Measurements from ENCODE around the gene NBPF20.
"Not testable (repeated sequence)": the region's sequence is repeated elsewhere in the genome, so short reads cannot be mapped to it uniquely, and the experiment has no call there.

The NBPF20 gene

GRCh38 chr1:145425436-145426029, at the start of gene NBPF20:
Gene NBPF20, minus strand, starts transcription at chr1:145425603. Its CDS starts 20,331 bp downstream, at chr1:145405272.
- DNase-seq = peak in 50 of 51 donors; percentile 4 to 83 (median 58)

GRCh38 chr1:145474837-145475368, 49.5 kb upstream of the NBPF20 start:
- DNase-seq = not testable (repeated sequence)

GRCh38 chr1:145472731-145473130, 47.3 kb upstream of the NBPF20 start:
- DNase-seq = not testable (repeated sequence)

- not testable (repeated sequence) for DNase-seq
Measured at GRCh38 chr1:145471365-145471764, 46.0 kb upstream of the NBPF20 start.

- DNase-seq = peak in 20 of 51 donors; percentile 0 to 52 (median 15)
Measured at GRCh38 chr1:145465405-145466144, 40.2 kb upstream of the NBPF20 start.

GRCh38 chr1:145464708-145465336, 39.4 kb upstream of the NBPF20 start:
- not testable (repeated sequence) for DNase-seq

GRCh38 chr1:145464017-145464416, 38.6 kb upstream of the NBPF20 start:
- DNase-seq = not testable (repeated sequence)

GRCh38 chr1:145460684-145461083, 35.3 kb upstream of the NBPF20 start:
- not testable (repeated sequence) for DNase-seq

- DNase-seq = not testable (repeated sequence)
Measured at GRCh38 chr1:145460048-145460447, 34.6 kb upstream of the NBPF20 start.

GRCh38 chr1:145459591-145459990, 34.2 kb upstream of the NBPF20 start:
- DNase-seq = not testable (repeated sequence)

GRCh38 chr1:145459063-145459462, 33.7 kb upstream of the NBPF20 start:
- not testable (repeated sequence) for DNase-seq

GRCh38 chr1:145454824-145455177, 29.4 kb upstream of the NBPF20 start:
- DNase-seq = not testable (repeated sequence)

GRCh38 chr1:145453873-145454823, 28.7 kb upstream of the NBPF20 start:
- not testable (repeated sequence) for DNase-seq

GRCh38 chr1:145452506-145452905, 27.1 kb upstream of the NBPF20 start:
- DNase-seq = not testable (repeated sequence)

- not testable (repeated sequence) for DNase-seq
Measured at GRCh38 chr1:145451914-145452313, 26.5 kb upstream of the NBPF20 start.

GRCh38 chr1:145445219-145445618, 19.8 kb upstream of the NBPF20 start:
- DNase-seq = not testable (repeated sequence)

- DNase-seq = not testable (repeated sequence)
Measured at GRCh38 chr1:145442340-145442739, 16.9 kb upstream of the NBPF20 start.

GRCh38 chr1:145431363-145432256, 6.2 kb upstream of the NBPF20 start:
- not testable (repeated sequence) for DNase-seq

GRCh38 chr1:145430830-145431229, 5.4 kb upstream of the NBPF20 start:
- DNase-seq = not testable (repeated sequence)

GRCh38 chr1:145429329-145429728, 3.9 kb upstream of the NBPF20 start:
- DNase-seq = not testable (repeated sequence)

Data from hypothalamus (tissue), 51 donors.